IMR-90 (cell line): ENCODE data around the gene LIPH.

Experiments used
- CTCF ChIP-seq: conservative IDR thresholded peaks from 2 replicates; pipeline ENCODE4 v1.5.1; 2012; ENCODE audit warnings: mild to moderate bottlenecking, low read depth, low read length, improper control_type of control experiment
- POLR2A ChIP-seq: IDR thresholded peaks from 2 replicates; pipeline ENCODE4 v1.6.1; 2012; ENCODE audit warnings: mild to moderate bottlenecking, low read depth, low read length

GRCh38 chr3:185511711-185512110 is 40.7 kb downstream of the LIPH start:
- TF ChIP-seq POLR2A, result no peak
- no peak for TF ChIP-seq CTCF
